ENCODE results near the gene ICAM5.

DNA sequence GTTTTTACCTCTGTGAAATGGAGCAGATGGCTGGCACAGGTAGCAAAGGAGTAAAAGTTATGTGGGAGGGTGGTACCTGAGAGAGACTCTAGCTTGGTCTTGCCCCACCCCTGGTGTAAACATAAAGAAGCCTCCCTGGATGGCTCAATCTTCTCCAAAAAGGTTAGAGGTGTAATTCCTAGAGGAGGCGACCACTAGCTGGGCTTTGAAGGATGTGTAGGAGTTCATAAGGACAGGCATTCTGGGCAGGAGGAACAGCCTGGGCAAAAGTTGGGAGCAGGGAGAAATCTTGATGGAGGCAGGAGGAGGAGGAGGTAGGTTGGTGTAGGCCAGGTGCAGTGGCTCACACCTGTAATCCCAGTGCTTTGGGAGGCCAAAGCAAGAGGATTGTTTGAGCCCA lies 10.8 kb upstream of the ICAM5 start:
- TF ChIP-seq CTCF (IDR thresholded peaks at IDR 0.05), result no peak
- TF ChIP-seq POLR2A (IDR thresholded peaks at IDR 0.05), result no peak
- no peak for TF ChIP-seq POLR2AphosphoS5 (IDR thresholded peaks at IDR 0.05)
